Liver (tissue), 9 donors: ENCODE measurements around the gene SLX4IP. TPM values are rescaled to one million over a fixed set of nuclear protein-coding genes. Genes with fewer than 3 reads are reported as not detected.

Experiments
- DNase-seq: peaks from one replicate; pipeline ENCODE4 v3.0.0-alpha.2; 2017; ENCODE audit warnings: low spot score
- H3K27ac ChIP-seq, 2 donors: one replicate each; pipeline ENCODE4 v1.7.0; 2013; ENCODE audit warnings: inconsistent platforms in 2 of 2, low read length in 2 of 2, control low read depth in 1 of 2, low read depth in 1 of 2, mild to moderate bottlenecking in 1 of 2
- H3K27me3 ChIP-seq, 4 donors: one replicate each; pipeline versions ENCODE4 v1.6.1 to v1.7.0; 2013; ENCODE audit warnings: low read length in 3 of 4, inconsistent platforms in 1 of 4, mild to moderate bottlenecking in 1 of 4, moderate library complexity in 1 of 4; ENCODE audit not compliant: control insufficient read depth in 4 of 4, insufficient read depth in 4 of 4
- H3K36me3 ChIP-seq, 4 donors: one replicate each; pipeline versions ENCODE4 v1.6.1 to v1.7.0; 2013; ENCODE audit warnings: low read length in 3 of 4, mild to moderate bottlenecking in 3 of 4, low read depth in 1 of 4, moderate library complexity in 1 of 4; ENCODE audit not compliant: control insufficient read depth in 4 of 4, insufficient read depth in 3 of 4
- H3K4me1 ChIP-seq, 4 donors: one replicate each; pipeline versions ENCODE4 v1.6.1 to v1.7.0; 2013; ENCODE audit warnings: low read length in 3 of 4, mild to moderate bottlenecking in 3 of 4, moderate library complexity in 1 of 4; ENCODE audit not compliant: control insufficient read depth in 4 of 4, insufficient read depth in 4 of 4
- H3K4me3 ChIP-seq, 3 donors: one replicate each; pipeline versions ENCODE4 v1.6.1 to v1.7.0; 2013; ENCODE audit warnings: low read length in 3 of 3, control low read depth in 1 of 3, low read depth in 1 of 3, mild to moderate bottlenecking in 1 of 3
- H3K9ac ChIP-seq, 2 donors: one replicate each; pipeline ENCODE4 v1.7.0; 2013; ENCODE audit warnings: low read length in 2 of 2, mild to moderate bottlenecking in 2 of 2, moderate library complexity in 2 of 2, control low read depth in 1 of 2, low read depth in 1 of 2
- H3K9me3 ChIP-seq, 4 donors: one replicate each; pipeline versions ENCODE4 v1.6.1 to v1.7.0; 2013; ENCODE audit warnings: low read length in 3 of 4; ENCODE audit not compliant: control insufficient read depth in 4 of 4
- EGR1 ChIP-seq, 2 donors: IDR thresholded peaks; 2 replicates each; pipeline ENCODE4 v1.6.1; 2016 to 2018; ENCODE audit warnings: antibody characterized with exemption in 2 of 2, low read depth in 2 of 2
- FOXA1 ChIP-seq: IDR thresholded peaks from 2 replicates; pipeline ENCODE4 v1.6.1; 2016; ENCODE audit warnings: antibody characterized with exemption
- FOXA2 ChIP-seq: IDR thresholded peaks from 2 replicates; pipeline ENCODE4 v1.6.1; 2016; ENCODE audit warnings: antibody characterized with exemption
- GABPA ChIP-seq, 2 donors: IDR thresholded peaks in 1 of 2; conservative IDR thresholded peaks in 1 of 2; 2 replicates each; pipeline ENCODE4 v1.6.1; 2016; ENCODE audit warnings: antibody characterized with exemption in 2 of 2, mild to moderate bottlenecking in 1 of 2, moderate library complexity in 1 of 2
- HNF4A ChIP-seq, 2 donors: conservative IDR thresholded peaks; 2 replicates each; pipeline ENCODE4 v1.6.1; 2016; ENCODE audit warnings: antibody characterized with exemption in 2 of 2, mild to moderate bottlenecking in 2 of 2
- HNF4G ChIP-seq: IDR thresholded peaks from 2 replicates; pipeline ENCODE4 v1.6.1; 2016; ENCODE audit warnings: antibody characterized with exemption
- JUND ChIP-seq, 2 donors: IDR thresholded peaks; 2 replicates each; pipeline ENCODE4 v1.6.1; 2016; ENCODE audit warnings: antibody characterized with exemption in 2 of 2
- NR2F2 ChIP-seq: IDR thresholded peaks from 2 replicates; pipeline ENCODE4 v1.6.1; 2016; ENCODE audit warnings: antibody characterized with exemption
- RAD21 ChIP-seq, 2 donors: IDR thresholded peaks; 2 replicates each; pipeline ENCODE4 v1.6.1; 2016; ENCODE audit warnings: antibody characterized with exemption in 2 of 2, mild to moderate bottlenecking in 2 of 2
- RXRA ChIP-seq, 2 donors: IDR thresholded peaks; 2 replicates each; pipeline ENCODE4 v1.6.1; 2017 to 2018; ENCODE audit warnings: antibody characterized with exemption in 2 of 2, mild to moderate bottlenecking in 1 of 2
- SP1 ChIP-seq: IDR thresholded peaks from 2 replicates; pipeline ENCODE4 v1.6.1; 2018; ENCODE audit warnings: antibody characterized with exemption, mild to moderate bottlenecking
- TAF1 ChIP-seq: conservative IDR thresholded peaks from 2 replicates; pipeline ENCODE4 v1.6.1; 2016; ENCODE audit warnings: antibody characterized with exemption, mild to moderate bottlenecking
- YY1 ChIP-seq: IDR thresholded peaks from 2 replicates; pipeline ENCODE4 v1.6.1; 2016; ENCODE audit warnings: antibody characterized with exemption, mild to moderate bottlenecking
- WGBS: extraction: QIAGEN DNeasy Blood & Tissue Kit; methylation state at CpG from one replicate; pipeline ENCODE4 v1.1.7; 2013; 5-methylcytosine and 5-hydroxymethylcytosine counted together
- polyA plus RNA-seq, 2 donors: library from polyadenylated mRNA; stranded (reverse) in 1 of 2; unstranded in 1 of 2; fragments of 200-250 nt in 1 of 2; fragments of >200 nt in 1 of 2; fragmentation: Nextera tagmentation in 1 of 2; extraction: Ambion mirVana in 1 of 2; gene quantifications; one replicate each; pipeline versions ENCODE4 v1.2.1 to v1.2.3, GENCODE V29; 2013 to 2015
- total RNA-seq, 2 donors: library from RNA; depleted of rRNA; stranded (reverse); fragments of >200 nt; gene quantifications; one replicate each; pipeline ENCODE4 v1.2.3, GENCODE V29; 2014
- TF ChIP-seq, protein P1 (sequence below): IDR thresholded peaks from 2 replicates; pipeline ENCODE4 v1.6.1; 2016; ENCODE audit warnings: antibody characterized with exemption, mild to moderate bottlenecking
- TF ChIP-seq, protein P2 (sequence below): IDR thresholded peaks from 2 replicates; pipeline ENCODE4 v1.6.1; 2016; ENCODE audit warnings: antibody characterized with exemption
- TF ChIP-seq, protein P3 (sequence below): fragments of 150-350 bp; IDR thresholded peaks from 2 replicates; pipeline ENCODE4 v1.5.1; 2017; ENCODE audit warnings: improper control_type of control experiment, low read depth, low read length; ENCODE audit not compliant: missing input control
- TF ChIP-seq, protein P4 (sequence below): IDR thresholded peaks from 2 replicates; pipeline ENCODE4 v1.6.1; 2016; ENCODE audit warnings: antibody characterized with exemption
- TF ChIP-seq, protein P5 (sequence below): IDR thresholded peaks from 2 replicates; pipeline ENCODE4 v1.6.1; 2016; ENCODE audit warnings: antibody characterized with exemption
- donor health status: healthy.
- donor health status: healthy.
- donor health status: healthy.
- donor health status: healthy.
- donor health status: healthy.

Gene SLX4IP
- total and polyA plus RNA-seq, 4 donors: 1.1 to 3.4 (median 2.7) TPM

DNA sequence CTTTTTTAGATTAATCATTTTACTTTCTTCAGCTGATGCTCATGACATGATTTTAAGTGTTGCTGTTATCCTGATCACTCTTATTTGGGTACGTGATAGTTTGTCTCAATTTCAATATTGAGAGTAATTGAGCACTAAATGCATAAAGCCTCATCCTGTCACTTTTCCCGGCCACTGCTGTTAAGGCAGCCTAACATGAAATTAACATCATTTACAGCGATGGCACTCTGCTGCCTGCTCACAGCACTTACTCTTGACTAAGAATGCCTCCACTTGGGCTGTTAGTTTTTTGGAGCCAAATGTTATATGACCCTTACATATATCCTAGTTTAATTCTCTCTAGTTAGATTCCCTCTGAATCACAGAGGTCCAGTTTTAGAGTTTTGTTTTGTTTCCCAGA is 107.3 kb downstream of the SLX4IP start:
- H3K36me3 ChIP-seq: peaks cover 0 to 2% (median 0%) of the 10 kb centered on the region in 4 donors
- no peak overlapping the region for H3K4me3 ChIP-seq
- H3K27me3 ChIP-seq: no peaks in the 10 kb centered on the region
- H3K4me1 ChIP-seq: peaks cover 0 to 4% (median 0%) of the 10 kb centered on the region in 4 donors
- no peak overlapping the region for H3K27ac ChIP-seq
- WGBS: over 99% methylated on average over 3 of the region's 3 CpGs
- TF ChIP-seq SP1 (no peak), RAD21 (IDR thresholded peaks at IDR 0.05) (no peak), TAF1 (no peak), HNF4G (no peak), NR2F2 (no peak), YY1 (no peak), JUND (IDR thresholded peaks at IDR 0.05) (no peak), EGR1 (IDR thresholded peaks at IDR 0.05; ENCODE audit: low read depth in 2 of 2) (no peak), RXRA (IDR thresholded peaks at IDR 0.05) (no peak)
- TF ChIP-seq, protein P1, sequence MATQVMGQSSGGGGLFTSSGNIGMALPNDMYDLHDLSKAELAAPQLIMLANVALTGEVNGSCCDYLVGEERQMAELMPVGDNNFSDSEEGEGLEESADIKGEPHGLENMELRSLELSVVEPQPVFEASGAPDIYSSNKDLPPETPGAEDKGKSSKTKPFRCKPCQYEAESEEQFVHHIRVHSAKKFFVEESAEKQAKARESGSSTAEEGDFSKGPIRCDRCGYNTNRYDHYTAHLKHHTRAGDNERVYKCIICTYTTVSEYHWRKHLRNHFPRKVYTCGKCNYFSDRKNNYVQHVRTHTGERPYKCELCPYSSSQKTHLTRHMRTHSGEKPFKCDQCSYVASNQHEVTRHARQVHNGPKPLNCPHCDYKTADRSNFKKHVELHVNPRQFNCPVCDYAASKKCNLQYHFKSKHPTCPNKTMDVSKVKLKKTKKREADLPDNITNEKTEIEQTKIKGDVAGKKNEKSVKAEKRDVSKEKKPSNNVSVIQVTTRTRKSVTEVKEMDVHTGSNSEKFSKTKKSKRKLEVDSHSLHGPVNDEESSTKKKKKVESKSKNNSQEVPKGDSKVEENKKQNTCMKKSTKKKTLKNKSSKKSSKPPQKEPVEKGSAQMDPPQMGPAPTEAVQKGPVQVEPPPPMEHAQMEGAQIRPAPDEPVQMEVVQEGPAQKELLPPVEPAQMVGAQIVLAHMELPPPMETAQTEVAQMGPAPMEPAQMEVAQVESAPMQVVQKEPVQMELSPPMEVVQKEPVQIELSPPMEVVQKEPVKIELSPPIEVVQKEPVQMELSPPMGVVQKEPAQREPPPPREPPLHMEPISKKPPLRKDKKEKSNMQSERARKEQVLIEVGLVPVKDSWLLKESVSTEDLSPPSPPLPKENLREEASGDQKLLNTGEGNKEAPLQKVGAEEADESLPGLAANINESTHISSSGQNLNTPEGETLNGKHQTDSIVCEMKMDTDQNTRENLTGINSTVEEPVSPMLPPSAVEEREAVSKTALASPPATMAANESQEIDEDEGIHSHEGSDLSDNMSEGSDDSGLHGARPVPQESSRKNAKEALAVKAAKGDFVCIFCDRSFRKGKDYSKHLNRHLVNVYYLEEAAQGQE: no peak
- TF ChIP-seq, protein P2, sequence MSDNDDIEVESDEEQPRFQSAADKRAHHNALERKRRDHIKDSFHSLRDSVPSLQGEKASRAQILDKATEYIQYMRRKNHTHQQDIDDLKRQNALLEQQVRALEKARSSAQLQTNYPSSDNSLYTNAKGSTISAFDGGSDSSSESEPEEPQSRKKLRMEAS: no peak
- TF ChIP-seq, protein P3, sequence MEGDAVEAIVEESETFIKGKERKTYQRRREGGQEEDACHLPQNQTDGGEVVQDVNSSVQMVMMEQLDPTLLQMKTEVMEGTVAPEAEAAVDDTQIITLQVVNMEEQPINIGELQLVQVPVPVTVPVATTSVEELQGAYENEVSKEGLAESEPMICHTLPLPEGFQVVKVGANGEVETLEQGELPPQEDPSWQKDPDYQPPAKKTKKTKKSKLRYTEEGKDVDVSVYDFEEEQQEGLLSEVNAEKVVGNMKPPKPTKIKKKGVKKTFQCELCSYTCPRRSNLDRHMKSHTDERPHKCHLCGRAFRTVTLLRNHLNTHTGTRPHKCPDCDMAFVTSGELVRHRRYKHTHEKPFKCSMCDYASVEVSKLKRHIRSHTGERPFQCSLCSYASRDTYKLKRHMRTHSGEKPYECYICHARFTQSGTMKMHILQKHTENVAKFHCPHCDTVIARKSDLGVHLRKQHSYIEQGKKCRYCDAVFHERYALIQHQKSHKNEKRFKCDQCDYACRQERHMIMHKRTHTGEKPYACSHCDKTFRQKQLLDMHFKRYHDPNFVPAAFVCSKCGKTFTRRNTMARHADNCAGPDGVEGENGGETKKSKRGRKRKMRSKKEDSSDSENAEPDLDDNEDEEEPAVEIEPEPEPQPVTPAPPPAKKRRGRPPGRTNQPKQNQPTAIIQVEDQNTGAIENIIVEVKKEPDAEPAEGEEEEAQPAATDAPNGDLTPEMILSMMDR: no peak
- TF ChIP-seq, protein P4, sequence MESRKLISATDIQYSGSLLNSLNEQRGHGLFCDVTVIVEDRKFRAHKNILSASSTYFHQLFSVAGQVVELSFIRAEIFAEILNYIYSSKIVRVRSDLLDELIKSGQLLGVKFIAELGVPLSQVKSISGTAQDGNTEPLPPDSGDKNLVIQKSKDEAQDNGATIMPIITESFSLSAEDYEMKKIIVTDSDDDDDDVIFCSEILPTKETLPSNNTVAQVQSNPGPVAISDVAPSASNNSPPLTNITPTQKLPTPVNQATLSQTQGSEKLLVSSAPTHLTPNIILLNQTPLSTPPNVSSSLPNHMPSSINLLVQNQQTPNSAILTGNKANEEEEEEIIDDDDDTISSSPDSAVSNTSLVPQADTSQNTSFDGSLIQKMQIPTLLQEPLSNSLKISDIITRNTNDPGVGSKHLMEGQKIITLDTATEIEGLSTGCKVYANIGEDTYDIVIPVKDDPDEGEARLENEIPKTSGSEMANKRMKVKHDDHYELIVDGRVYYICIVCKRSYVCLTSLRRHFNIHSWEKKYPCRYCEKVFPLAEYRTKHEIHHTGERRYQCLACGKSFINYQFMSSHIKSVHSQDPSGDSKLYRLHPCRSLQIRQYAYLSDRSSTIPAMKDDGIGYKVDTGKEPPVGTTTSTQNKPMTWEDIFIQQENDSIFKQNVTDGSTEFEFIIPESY: no peak
- TF ChIP-seq, protein P5, sequence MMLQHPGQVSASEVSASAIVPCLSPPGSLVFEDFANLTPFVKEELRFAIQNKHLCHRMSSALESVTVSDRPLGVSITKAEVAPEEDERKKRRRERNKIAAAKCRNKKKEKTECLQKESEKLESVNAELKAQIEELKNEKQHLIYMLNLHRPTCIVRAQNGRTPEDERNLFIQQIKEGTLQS: no peak
- H3K9me3 ChIP-seq: no peaks in the 10 kb centered on the region
- DNase-seq: no peak
- H3K9ac ChIP-seq: no peak overlapping the region

DNA sequence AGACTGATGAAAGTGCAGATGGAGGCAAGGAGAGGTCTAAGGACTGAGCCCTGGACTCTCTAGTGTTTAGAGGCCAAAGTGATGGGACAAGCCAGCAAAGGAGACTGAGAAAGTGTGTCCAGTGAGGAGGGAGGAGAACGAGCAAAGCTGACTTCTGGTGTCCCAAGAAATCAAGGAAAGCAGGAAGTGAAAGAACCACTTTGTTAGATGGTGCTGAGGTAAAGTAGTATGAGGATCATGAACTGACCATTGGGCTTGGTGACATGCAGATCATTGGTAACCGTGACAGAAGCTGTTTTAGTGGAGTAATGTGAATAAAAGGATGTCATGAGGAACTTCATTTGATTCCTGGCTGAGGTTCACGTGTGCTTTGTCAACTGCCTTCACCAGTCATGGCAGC is 108.4 kb downstream of the SLX4IP start:
- H3K9me3 ChIP-seq: no peaks in the 10 kb centered on the region
- DNase-seq: no peak
- peaks cover 0 to 2% (median 0%) of the 10 kb centered on the region in 4 donors for H3K36me3 ChIP-seq
- 85% methylated on average over 3 of the region's 3 CpGs for WGBS
- TF ChIP-seq HNF4A (conservative IDR thresholded peaks at IDR 0.05) (no peak), HNF4G (no peak), FOXA1 (no peak), FOXA2 (no peak), RAD21 (IDR thresholded peaks at IDR 0.05) (no peak), TAF1 (no peak), JUND (IDR thresholded peaks at IDR 0.05) (no peak), NR2F2 (no peak), YY1 (no peak), GABPA (IDR thresholded peaks at IDR 0.05 in 1 of 2, conservative IDR thresholded peaks at IDR 0.05 in 1 of 2) (no peak), RXRA (IDR thresholded peaks at IDR 0.05) (no peak)
- TF ChIP-seq, protein P3: no peak
- TF ChIP-seq, protein P4: no peak
- TF ChIP-seq, protein P2: no peak
- no peak overlapping the region for H3K27ac ChIP-seq
- no peak overlapping the region for H3K4me3 ChIP-seq
- peaks cover 0 to 4% (median 0%) of the 10 kb centered on the region in 4 donors for H3K4me1 ChIP-seq
- no peaks in the 10 kb centered on the region for H3K27me3 ChIP-seq
- H3K9ac ChIP-seq: no peak overlapping the region
